Gastroesophageal sphincter (tissue), 4 donors: Measurements from ENCODE around the gene CCSER1. TPM values are rescaled to one million over a fixed set of nuclear protein-coding genes. Genes with fewer than 3 reads are reported as not detected.

Source experiments
- ATAC-seq: fragments of 150-250 bp; one replicate; pipeline ENCODE4 v1.9.1; 2016; ENCODE audit warnings: mild to moderate bottlenecking, moderate library complexity
- H3K27ac ChIP-seq, 4 donors: fragments of 200-600 bp; sonication (generic) in 3 of 4; 1 replicate in 3 of 4; 2 replicates in 1 of 4; pipeline ENCODE4 v1.5.1; 2016 to 2019
- H3K27me3 ChIP-seq: fragments of 200-600 bp; sonication (generic); one replicate; pipeline ENCODE4 v1.5.1; 2019
- H3K36me3 ChIP-seq, 2 donors: fragments of 200-600 bp; sonication (generic); one replicate each; pipeline ENCODE4 v1.5.1; 2019; ENCODE audit warnings: control low read depth in 1 of 2
- H3K4me1 ChIP-seq, 3 donors: fragments of 200-600 bp; sonication (generic); 1 replicate in 2 of 3; 2 replicates in 1 of 3; pipeline ENCODE4 v1.5.1; 2016 to 2019; ENCODE audit warnings: control low read depth in 2 of 3
- H3K4me3 ChIP-seq, 2 donors: fragments of 200-600 bp; sonication (generic); one replicate each; pipeline ENCODE4 v1.5.1; 2019; ENCODE audit warnings: mild to moderate bottlenecking in 1 of 2, moderate library complexity in 1 of 2
- H3K9me3 ChIP-seq, 3 donors: fragments of 200-600 bp; sonication (generic); one replicate each; pipeline ENCODE4 v1.5.1; 2017 to 2019; ENCODE audit warnings: control low read depth in 2 of 3
- CTCF ChIP-seq, 4 experiments: fragments of 200-600 bp in 2 of 4; fragments of 450-650 bp in 2 of 4; sonication (generic) in 1 of 4; IDR thresholded peaks; one replicate each; pipeline ENCODE4 v1.5.1; 2017 to 2019; ENCODE audit warnings: antibody characterized with exemption in 4 of 4, mild to moderate bottlenecking in 2 of 4, moderate library complexity in 2 of 4
- EP300 ChIP-seq: sonication (generic); formaldehyde crosslinking; IDR thresholded peaks from one replicate; pipeline ENCODE4 v1.6.1; 2017; ENCODE audit warnings: antibody characterized with exemption, mild to moderate bottlenecking
- POLR2A ChIP-seq, 2 donors: fragments of 450-650 bp; IDR thresholded peaks; one replicate each; pipeline ENCODE4 v1.6.1; 2017; ENCODE audit warnings: antibody characterized with exemption in 2 of 2, mild to moderate bottlenecking in 2 of 2, moderate library complexity in 1 of 2
- POLR2AphosphoS5 ChIP-seq: sonication (generic); formaldehyde crosslinking; IDR thresholded peaks from one replicate; pipeline ENCODE4 v1.6.1; 2017; ENCODE audit warnings: antibody characterized with exemption
- WGBS, 2 donors: methylation state at CpG; one replicate each; pipeline ENCODE4 v1.1.5; 2018; ENCODE audit warnings: low coverage in 1 of 2; 5-methylcytosine and 5-hydroxymethylcytosine counted together
- total RNA-seq, 4 donors: library from RNA; depleted of rRNA; stranded (reverse); fragments of >200 nt; gene quantifications; one replicate each; pipeline ENCODE4 v1.1.0, GENCODE V29; 2016

CCSER1 gene
- total RNA-seq, 4 donors from 2014 or later: 2.4 to 9.3 (median 4.6) TPM

GRCh38 chr4:90845777-90846176 lies 718.6 kb downstream of the CCSER1 start:
- H3K9me3 ChIP-seq: no peaks in the 10 kb centered on the region
- no peaks in the 10 kb centered on the region for H3K27me3 ChIP-seq
- no peaks in the 10 kb centered on the region for H3K36me3 ChIP-seq
- H3K27ac ChIP-seq: no peak overlapping the region
- H3K4me1 ChIP-seq: no peaks in the 10 kb centered on the region
- H3K4me3 ChIP-seq: no peak overlapping the region
- ATAC-seq: no peak
- TF ChIP-seq EP300 (no peak), POLR2AphosphoS5 (no peak), POLR2A (IDR thresholded peaks at IDR 0.05) (no peak), CTCF (IDR thresholded peaks at IDR 0.05) (no peak)

GRCh38 chr4:90852237-90852636 lies 725.0 kb downstream of the CCSER1 start:
- TF ChIP-seq POLR2A (IDR thresholded peaks at IDR 0.05) (no peak), CTCF (IDR thresholded peaks at IDR 0.05) (no peak), EP300 (no peak), POLR2AphosphoS5 (no peak)
- no peak overlapping the region for H3K27ac ChIP-seq
- H3K27me3 ChIP-seq: no peaks in the 10 kb centered on the region
- no peaks in the 10 kb centered on the region for H3K36me3 ChIP-seq
- WGBS, 2 donors: 57 to 63% methylated on average over 4 of the region's 4 CpGs
- no peak for ATAC-seq
- no peaks in the 10 kb centered on the region for H3K4me1 ChIP-seq
- no peak overlapping the region for H3K4me3 ChIP-seq
- no peaks in the 10 kb centered on the region for H3K9me3 ChIP-seq

- Histone ChIP-seq H3K36me3 (no peaks in the 10 kb centered on the region), H3K27me3 (no peaks in the 10 kb centered on the region), H3K4me1 (no peaks in the 10 kb centered on the region), H3K9me3 (no peaks in the 10 kb centered on the region), H3K4me3 (no peak overlapping the region), H3K27ac (no peak overlapping the region)
- no peak for TF ChIP-seq POLR2A (IDR thresholded peaks at IDR 0.05)
- no peak for TF ChIP-seq CTCF (IDR thresholded peaks at IDR 0.05)
- no peak for TF ChIP-seq EP300
- no peak for TF ChIP-seq POLR2AphosphoS5
- no peak for ATAC-seq
Measured at GRCh38 chr4:90855111-90855510, 727.9 kb downstream of the CCSER1 start.

GRCh38 chr4:90857081-90857820 lies 730.1 kb downstream of the CCSER1 start:
- H3K9me3 ChIP-seq: no peaks in the 10 kb centered on the region
- no peaks in the 10 kb centered on the region for H3K36me3 ChIP-seq
- no peaks in the 10 kb centered on the region for H3K27me3 ChIP-seq
- no peak overlapping the region for H3K27ac ChIP-seq
- WGBS, 2 donors: 78 to 92% methylated on average over 2 of the region's 2 CpGs
- no peak for TF ChIP-seq POLR2A (IDR thresholded peaks at IDR 0.05)
- TF ChIP-seq EP300: no peak
- no peak for TF ChIP-seq CTCF (IDR thresholded peaks at IDR 0.05)
- no peak for TF ChIP-seq POLR2AphosphoS5
- no peaks in the 10 kb centered on the region for H3K4me1 ChIP-seq
- H3K4me3 ChIP-seq: no peak overlapping the region
- ATAC-seq: no peak

- TF ChIP-seq POLR2A (IDR thresholded peaks at IDR 0.05) (no peak), POLR2AphosphoS5 (no peak), EP300 (no peak), CTCF (IDR thresholded peaks at IDR 0.05) (no peak)
- Histone ChIP-seq H3K4me1 (no peaks in the 10 kb centered on the region), H3K4me3 (no peak overlapping the region), H3K36me3 (no peaks in the 10 kb centered on the region), H3K27me3 (no peaks in the 10 kb centered on the region), H3K9me3 (no peaks in the 10 kb centered on the region), H3K27ac (no peak overlapping the region)
- no peak for ATAC-seq
- 43 to 51% methylated on average over 2 of the region's 2 CpGs for WGBS, 2 donors
Measured at GRCh38 chr4:90875791-90876190, 748.6 kb downstream of the CCSER1 start.
